Loucy (cell line): Measurements from ENCODE around the gene LETM1.

ENCODE experiments used
- H2AFZ ChIP-seq: fragments of 200-600 bp; sonication (generic); 2 replicates; pipeline ENCODE4 v1.6.0; 2016; ENCODE audit warnings: antibody characterized with exemption, mild to moderate bottlenecking, low read length, moderate library complexity
- H3F3A ChIP-seq: fragments of 200-600 bp; 2 replicates; pipeline ENCODE4 v1.6.0; 2016; ENCODE audit warnings: antibody characterized with exemption, low read depth, mild to moderate bottlenecking
- H3K27me3 ChIP-seq: fragments of 200-600 bp; sonication (generic); 2 replicates; pipeline ENCODE4 v1.6.1; 2014; ENCODE audit warnings: low read length, mild to moderate bottlenecking; ENCODE audit not compliant: insufficient read depth, poor library complexity, severe bottlenecking
- H3K36me3 ChIP-seq: fragments of 200-600 bp; sonication (generic); 2 replicates; pipeline ENCODE4 v1.6.1; 2016; ENCODE audit warnings: low read length; ENCODE audit not compliant: insufficient read depth
- H3K4me1 ChIP-seq: fragments of 200-600 bp; sonication (generic); 2 replicates; pipeline ENCODE4 v1.5.1; 2014; ENCODE audit warnings: low read length, mild to moderate bottlenecking; ENCODE audit not compliant: insufficient read depth, poor library complexity, severe bottlenecking
- H3K4me2 ChIP-seq: fragments of 200-600 bp; sonication (generic); 2 replicates; pipeline ENCODE4 v1.6.0; 2014; ENCODE audit warnings: antibody characterized with exemption, low read length, low read depth, mild to moderate bottlenecking; ENCODE audit not compliant: poor library complexity, severe bottlenecking
- H3K4me3 ChIP-seq: fragments of 200-600 bp; sonication (generic); 2 replicates; pipeline ENCODE4 v1.5.1; 2014; ENCODE audit warnings: low read length, mild to moderate bottlenecking, mixed read lengths; ENCODE audit not compliant: poor library complexity, severe bottlenecking
- H3K79me2 ChIP-seq: fragments of 200-600 bp; sonication (generic); 2 replicates; pipeline ENCODE4 v1.6.1; 2014; ENCODE audit warnings: low read length; ENCODE audit not compliant: insufficient read depth
- H3K9ac ChIP-seq: fragments of 200-600 bp; sonication (generic); 2 replicates; pipeline ENCODE4 v1.6.0; 2014; ENCODE audit warnings: mild to moderate bottlenecking, low read depth, low read length, moderate library complexity; ENCODE audit not compliant: poor library complexity, severe bottlenecking
- H3K9me2 ChIP-seq: fragments of 200-600 bp; sonication (generic); replicated peaks from 2 replicates; pipeline ENCODE4 v1.6.1; 2016; ENCODE audit warnings: low read depth, low read length, mixed read lengths
- H3K9me3 ChIP-seq: fragments of 200-600 bp; sonication (generic); 2 replicates; pipeline ENCODE4 v1.6.1; 2014; ENCODE audit warnings: mild to moderate bottlenecking, antibody characterized with exemption, low read length, low read depth; ENCODE audit not compliant: insufficient read depth
- H4K20me1 ChIP-seq: fragments of 200-600 bp; sonication (generic); 2 replicates; pipeline ENCODE4 v1.6.0; 2014; ENCODE audit warnings: antibody characterized with exemption, low read length, mild to moderate bottlenecking; ENCODE audit not compliant: insufficient read depth, poor library complexity, severe bottlenecking
- EZH2phosphoT487 ChIP-seq: fragments of 200-600 bp; IDR thresholded peaks from 2 replicates; pipeline ENCODE4 v1.6.1; 2018; ENCODE audit warnings: antibody characterized with exemption, mild to moderate bottlenecking, moderate library complexity, borderline replicate concordance
- TF ChIP-seq, protein P1 (sequence below): fragments of 200-600 bp; sonication (generic); conservative IDR thresholded peaks from 2 replicates; pipeline ENCODE4 v1.5.1; 2014; ENCODE audit warnings: mild to moderate bottlenecking, antibody characterized with exemption, low read length

The LETM1 gene

DNA sequence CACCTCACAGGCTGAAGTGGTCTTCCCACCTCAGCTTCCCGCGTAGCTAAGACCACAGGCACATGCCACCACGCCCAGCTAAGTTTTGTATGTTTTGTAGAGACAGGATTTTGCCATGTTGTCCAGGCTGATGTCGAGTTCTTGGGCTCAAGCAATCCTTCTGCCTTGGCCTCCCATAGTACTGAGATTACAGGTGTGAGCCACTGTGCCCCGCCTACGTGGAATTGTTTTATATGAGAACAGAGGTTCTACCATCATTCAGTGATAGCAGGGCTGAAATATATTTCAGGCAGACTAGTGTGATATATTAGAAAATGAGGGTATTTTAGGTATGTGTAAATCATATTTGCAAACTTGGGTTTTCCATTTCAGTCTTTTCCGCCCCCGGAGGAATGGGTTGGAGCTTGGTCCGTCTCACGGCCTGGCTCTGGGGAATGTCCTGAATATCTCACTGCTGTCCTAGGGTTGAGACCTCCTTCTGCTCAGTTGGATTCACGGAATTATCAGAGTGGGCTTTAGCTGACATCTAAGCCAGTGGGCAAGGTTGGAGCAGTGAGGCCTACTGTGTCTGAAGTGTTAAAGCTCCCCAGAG, 35.1 kb upstream of the LETM1 start:
- peaks cover 24% of the 10 kb centered on the region; the same call in 1 of the 2 replicates for H3K36me3 ChIP-seq
- H3K4me2 ChIP-seq, result no peak overlapping the region
- no peaks in the 10 kb centered on the region for H3K27me3 ChIP-seq
- peaks cover 99% of the 10 kb centered on the region for H3K79me2 ChIP-seq
- H3K4me3 ChIP-seq, result no peak overlapping the region
- no peaks in the 10 kb centered on the region for H3K9me2 ChIP-seq
- H3K9ac ChIP-seq, result no peak overlapping the region
- TF ChIP-seq EZH2phosphoT487, result no peak
- TF ChIP-seq, protein P1, sequence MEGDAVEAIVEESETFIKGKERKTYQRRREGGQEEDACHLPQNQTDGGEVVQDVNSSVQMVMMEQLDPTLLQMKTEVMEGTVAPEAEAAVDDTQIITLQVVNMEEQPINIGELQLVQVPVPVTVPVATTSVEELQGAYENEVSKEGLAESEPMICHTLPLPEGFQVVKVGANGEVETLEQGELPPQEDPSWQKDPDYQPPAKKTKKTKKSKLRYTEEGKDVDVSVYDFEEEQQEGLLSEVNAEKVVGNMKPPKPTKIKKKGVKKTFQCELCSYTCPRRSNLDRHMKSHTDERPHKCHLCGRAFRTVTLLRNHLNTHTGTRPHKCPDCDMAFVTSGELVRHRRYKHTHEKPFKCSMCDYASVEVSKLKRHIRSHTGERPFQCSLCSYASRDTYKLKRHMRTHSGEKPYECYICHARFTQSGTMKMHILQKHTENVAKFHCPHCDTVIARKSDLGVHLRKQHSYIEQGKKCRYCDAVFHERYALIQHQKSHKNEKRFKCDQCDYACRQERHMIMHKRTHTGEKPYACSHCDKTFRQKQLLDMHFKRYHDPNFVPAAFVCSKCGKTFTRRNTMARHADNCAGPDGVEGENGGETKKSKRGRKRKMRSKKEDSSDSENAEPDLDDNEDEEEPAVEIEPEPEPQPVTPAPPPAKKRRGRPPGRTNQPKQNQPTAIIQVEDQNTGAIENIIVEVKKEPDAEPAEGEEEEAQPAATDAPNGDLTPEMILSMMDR, result no peak
- no peaks in the 10 kb centered on the region for H3F3A ChIP-seq
- no peaks in the 10 kb centered on the region for H3K9me3 ChIP-seq
- H2AFZ ChIP-seq, result no peak overlapping the region
- no peaks in the 10 kb centered on the region for H3K4me1 ChIP-seq
- H4K20me1 ChIP-seq, result peaks cover 88% of the 10 kb centered on the region

DNA sequence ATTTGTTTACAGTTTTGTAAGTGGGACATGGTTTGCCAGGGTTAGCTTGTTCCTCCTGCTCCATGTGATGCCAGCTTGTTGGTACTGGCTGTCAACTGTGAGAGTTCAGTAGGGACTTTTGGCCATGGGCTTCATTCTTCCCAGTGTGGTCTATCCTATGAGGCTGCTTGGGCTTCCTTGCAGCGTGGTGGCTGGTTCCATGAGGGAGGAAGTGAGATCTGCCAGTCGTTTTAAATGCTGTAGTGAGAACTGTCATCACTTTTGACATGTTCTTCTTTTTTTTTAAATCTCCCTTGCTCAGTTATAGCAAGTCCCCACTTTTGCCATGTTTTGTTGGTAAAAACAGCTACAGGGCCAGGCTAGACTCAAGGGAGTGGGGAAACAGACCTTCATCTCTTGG, 31.1 kb upstream of the LETM1 start:
- Histone ChIP-seq H3K4me2 (no peak overlapping the region), H3K9me2 (no peaks in the 10 kb centered on the region), H3K79me2 (peaks cover 99% of the 10 kb centered on the region), H3F3A (no peaks in the 10 kb centered on the region), H3K4me1 (peaks cover 4% of the 10 kb centered on the region), H3K4me3 (no peak overlapping the region), H3K36me3 (no peaks in the 10 kb centered on the region), H3K9ac (no peak overlapping the region), H2AFZ (no peak overlapping the region), H3K9me3 (no peaks in the 10 kb centered on the region), H3K27me3 (no peaks in the 10 kb centered on the region), H4K20me1 (peaks cover 87% of the 10 kb centered on the region)
- no peak for TF ChIP-seq EZH2phosphoT487
- TF ChIP-seq, protein P1, result no peak

DNA sequence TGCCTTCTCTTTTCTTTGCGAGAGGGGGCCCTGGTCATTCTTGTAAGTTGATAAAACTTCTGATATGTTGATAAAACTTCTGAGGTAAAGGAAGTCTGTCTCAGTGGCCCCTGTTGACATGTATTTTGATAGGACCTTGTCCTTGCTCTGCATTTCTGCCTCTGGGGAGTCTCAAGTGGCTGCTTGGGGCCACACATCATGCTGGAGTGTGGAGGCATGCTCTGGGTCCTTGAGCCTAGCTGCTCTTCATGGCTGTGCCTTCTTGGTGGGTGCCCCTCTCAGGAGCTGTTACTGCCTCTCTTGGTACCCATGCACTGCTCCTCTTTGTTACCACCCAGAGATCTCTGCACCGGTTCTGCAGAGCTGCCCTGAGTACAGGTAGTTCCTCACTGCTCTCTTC, 29.5 kb upstream of the LETM1 start:
- Histone ChIP-seq H3K4me1 (peaks cover 4% of the 10 kb centered on the region), H4K20me1 (peaks cover 91% of the 10 kb centered on the region), H3K36me3 (no peaks in the 10 kb centered on the region), H3K9ac (no peak overlapping the region), H3K27me3 (no peaks in the 10 kb centered on the region), H3K4me2 (no peak overlapping the region), H2AFZ (no peak overlapping the region), H3K9me3 (no peaks in the 10 kb centered on the region), H3F3A (no peaks in the 10 kb centered on the region), H3K4me3 (no peak overlapping the region), H3K79me2 (peaks cover 99% of the 10 kb centered on the region), H3K9me2 (no peaks in the 10 kb centered on the region)
- TF ChIP-seq, protein P1, result no peak
- no peak for TF ChIP-seq EZH2phosphoT487
